ENCODE measurements around the gene ENTPD3.

Gene ENTPD3, protein sequence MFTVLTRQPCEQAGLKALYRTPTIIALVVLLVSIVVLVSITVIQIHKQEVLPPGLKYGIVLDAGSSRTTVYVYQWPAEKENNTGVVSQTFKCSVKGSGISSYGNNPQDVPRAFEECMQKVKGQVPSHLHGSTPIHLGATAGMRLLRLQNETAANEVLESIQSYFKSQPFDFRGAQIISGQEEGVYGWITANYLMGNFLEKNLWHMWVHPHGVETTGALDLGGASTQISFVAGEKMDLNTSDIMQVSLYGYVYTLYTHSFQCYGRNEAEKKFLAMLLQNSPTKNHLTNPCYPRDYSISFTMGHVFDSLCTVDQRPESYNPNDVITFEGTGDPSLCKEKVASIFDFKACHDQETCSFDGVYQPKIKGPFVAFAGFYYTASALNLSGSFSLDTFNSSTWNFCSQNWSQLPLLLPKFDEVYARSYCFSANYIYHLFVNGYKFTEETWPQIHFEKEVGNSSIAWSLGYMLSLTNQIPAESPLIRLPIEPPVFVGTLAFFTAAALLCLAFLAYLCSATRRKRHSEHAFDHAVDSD

DNA sequence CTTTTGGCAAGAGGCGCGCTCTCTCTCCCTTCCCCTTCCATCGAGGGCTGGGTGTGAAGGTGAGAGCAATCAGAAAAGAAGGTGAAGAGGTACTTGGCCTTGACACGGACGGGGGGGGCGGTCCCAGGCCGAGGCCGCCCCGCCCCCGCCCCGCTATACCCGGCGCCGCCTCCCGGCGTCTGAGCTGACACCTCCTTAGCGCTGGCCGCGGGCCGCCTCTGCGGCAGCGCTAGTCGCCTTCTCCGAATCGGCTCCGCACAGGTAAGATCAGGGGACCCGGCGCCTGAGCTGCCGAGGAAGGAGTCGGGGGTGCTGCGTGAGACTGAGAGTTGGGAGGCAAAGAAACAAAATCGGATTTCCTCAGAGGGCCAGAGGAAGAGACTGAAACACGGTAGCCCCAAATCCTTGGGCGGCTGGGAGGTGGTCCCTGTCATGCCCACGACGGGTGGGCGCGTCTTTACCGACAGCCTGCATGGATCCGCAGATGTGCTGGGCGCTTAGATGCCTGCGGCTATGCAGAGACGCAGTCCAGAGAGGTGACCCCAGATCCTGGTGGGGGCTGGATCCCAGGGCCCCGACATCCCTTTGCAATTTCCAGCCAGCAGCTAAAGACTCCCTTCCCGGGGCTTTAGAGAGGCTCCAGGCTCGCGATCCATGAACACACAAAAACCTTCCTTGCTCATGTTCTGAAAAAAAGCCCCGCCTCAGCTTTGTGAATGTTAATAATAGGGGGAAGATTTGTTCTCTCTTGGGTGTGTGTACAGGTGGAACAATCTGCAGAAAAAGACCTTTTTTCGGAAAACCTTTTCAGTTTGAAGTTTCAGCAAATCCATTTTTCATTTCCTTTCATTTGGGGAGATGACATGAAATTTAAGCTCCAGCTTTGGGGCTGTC is at the start of gene ENTPD3:
ENTPD3 (plus strand) TSS at position 184 of the 894 bp plus-strand sequence. CDS start 874 bp downstream, outside the sequence.
- DNase-seq: no peak

DNA sequence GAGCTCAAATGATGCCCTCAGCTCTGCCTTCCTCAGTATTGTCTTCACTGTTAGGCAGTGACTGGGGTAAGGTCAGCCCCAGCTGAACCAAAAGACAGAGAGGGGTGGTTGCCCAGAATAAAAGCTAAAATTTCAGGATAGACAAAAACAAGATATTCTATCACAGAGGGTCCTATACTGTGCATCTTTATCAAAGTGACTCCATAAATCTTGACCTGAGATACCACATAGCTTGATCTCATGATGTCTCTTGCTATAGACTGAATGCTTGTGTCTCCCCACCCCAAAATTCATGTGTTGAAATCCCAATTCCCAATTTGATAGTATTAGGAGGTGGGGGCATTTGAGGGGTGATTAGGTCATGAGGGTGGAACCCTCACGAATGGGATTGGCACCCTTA is 47.1 kb upstream of the ENTPD3 start:
- no peak for DNase-seq

DNA sequence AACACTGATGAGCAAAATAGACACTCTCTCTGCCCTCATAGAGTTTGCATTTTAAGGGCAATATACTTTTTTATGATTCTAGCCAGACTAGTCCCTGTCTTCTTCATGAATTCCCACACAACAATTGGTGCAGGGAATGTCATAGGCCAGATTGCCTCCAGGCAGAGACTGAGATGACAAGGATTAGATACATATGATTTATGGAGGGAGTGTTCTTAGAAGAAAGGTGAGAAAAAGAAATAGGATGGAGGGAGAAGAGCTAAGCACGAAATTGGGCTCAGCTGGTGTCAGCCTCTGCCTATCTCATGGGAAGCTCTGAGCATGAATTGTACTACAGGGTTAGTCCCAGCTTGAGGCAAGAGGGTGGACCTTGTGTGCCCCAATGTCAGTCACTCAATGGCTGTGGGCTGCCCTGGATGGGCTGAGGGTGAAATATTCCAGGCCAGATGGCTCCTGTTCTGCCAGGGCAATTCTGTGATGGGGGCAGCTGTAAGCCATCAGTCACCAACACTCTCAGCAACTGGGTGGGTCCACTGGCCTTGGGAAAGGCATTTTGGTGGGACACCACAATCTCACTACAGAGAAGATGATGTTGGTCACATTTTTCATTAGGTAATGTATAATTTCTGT is 46.3 kb upstream of the ENTPD3 start:
- DNase-seq: no peak

DNA sequence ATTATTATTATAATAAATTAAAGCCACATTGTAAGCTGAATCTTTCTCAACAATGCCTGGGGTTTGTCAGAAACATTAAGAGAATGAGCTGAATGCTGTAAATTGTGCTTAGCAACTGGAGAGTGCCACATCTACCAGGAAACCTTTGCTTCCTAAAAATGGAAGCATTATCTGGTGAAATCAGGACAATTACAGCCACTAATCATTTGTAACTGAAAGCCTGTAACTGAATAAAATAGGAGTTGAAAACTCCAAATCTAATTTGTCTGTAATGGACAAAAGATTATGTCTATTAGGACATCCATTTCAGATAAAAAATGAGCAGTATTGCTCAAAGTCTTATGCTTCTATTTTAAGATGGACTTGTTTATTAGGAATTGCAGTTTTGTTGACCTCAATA is 45.3 kb upstream of the ENTPD3 start:
- no peak for DNase-seq

DNA sequence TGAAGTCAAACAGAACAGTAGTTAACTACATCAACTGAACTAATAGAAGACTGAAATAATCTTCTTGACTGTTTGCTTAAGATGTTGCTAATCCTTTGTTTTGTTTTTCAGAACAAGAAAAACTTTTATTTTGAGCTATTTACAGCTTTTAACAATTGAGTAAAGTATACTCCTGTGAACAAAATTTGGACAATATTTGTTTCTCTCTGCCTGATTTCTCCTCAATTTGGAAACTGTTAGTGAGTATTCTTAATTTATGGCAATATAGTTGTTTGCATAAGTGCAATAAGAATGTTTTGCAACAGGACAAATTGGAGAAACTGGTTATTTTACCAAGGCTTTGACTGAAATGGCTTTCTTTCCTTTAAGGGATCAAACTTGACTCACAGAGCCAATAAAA is 36.5 kb upstream of the ENTPD3 start:
- DNase-seq: no peak

DNA sequence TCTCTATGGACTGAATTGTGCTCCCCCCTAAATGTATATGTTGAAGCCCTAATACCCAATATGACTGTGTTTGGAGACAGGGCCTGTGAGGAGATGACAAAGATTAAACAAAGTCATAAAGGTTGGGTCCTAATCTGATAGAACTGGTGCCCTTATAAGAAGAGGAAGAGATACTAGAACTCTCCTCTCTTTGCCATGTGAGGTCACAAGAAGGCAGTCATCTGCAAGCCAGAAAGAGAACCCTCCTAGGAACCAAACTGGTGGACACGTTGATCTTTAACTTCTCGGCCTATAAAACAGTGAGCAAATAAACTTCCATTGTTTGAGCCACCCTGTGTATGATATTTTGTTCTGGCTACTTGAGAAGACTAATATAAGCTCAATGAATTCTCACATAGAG is 31.6 kb upstream of the ENTPD3 start:
- no peak for DNase-seq

DNA sequence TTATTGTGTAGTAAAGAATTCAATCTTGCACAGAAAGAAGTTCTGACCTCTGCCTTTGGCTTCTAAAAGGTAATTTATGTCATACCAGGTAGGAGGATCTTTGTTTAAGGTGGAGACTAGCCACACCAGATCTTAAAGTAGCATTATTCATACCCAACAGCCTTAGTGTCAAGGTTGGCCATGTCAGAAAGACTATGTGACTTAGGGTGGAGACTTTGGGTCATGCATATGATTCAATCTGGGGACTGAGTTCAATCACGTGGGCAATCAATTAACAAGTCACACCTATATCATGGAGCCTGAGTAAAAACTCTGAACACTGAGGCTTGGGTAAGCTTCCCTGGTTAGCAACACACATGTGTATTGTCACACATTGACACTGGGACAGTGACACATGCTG is 28.5 kb upstream of the ENTPD3 start:
- no peak for DNase-seq

DNA sequence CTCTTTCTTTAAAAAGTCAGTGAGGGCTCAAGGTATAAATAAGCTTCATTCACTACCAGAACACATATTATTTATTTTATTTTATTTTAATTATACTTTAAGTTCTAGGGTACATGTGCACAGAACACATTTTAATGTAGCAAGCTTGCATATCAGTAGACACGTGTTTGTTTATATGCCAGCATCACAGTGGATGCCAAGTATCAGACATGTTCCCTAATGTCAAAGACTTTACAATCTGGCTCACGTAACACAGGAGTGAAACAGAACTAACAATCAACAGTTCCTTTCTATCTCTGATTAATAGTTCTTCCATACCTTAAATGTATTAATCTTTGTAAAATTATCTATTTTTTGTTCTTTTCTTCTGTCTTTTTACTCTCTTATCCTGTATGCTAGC is 23.3 kb upstream of the ENTPD3 start:
- DNase-seq: no peak

DNA sequence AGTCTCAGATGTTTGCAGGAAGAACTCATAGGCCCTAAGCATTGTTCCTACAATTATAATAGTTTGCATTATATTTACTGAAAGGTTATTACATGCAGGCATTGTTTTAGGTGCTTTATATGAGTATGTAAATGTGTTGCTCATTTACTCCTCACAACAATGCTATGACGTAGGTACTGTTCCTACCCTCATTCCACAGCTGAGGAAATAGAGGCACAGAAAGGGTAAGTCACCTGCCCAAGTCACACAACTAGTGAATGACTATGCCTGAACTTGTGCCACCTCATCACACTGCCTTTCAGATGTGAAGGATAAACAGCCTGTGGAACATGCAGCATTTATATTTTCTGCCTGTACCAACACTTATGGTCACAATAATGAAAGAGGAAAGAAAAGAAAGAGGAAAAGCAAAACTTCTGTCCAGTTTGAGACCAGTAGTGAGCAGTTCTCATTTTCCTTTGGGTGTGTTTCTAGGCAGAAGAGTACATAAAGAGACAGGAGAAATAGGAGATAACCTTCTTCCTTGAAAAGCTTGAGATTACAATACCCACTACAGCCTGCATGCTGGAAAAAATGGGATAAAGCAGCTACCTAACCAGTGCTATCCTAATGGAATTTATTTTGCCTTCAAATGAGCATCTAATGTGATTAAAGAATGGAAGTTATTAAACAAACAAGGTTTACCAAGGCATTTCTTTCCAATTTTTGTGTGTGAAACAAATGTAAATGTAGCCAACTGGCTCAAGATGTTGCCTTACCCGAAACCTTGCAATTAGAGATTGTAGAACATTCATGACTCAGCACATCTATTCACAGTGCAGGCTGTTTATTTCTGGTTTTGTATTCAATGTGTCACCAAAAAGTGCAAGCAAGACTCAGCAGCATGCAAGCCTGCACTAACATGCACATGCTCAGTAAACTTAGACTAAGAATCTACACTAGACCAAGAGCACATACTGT is 20.5 kb upstream of the ENTPD3 start:
- no peak for DNase-seq

DNA sequence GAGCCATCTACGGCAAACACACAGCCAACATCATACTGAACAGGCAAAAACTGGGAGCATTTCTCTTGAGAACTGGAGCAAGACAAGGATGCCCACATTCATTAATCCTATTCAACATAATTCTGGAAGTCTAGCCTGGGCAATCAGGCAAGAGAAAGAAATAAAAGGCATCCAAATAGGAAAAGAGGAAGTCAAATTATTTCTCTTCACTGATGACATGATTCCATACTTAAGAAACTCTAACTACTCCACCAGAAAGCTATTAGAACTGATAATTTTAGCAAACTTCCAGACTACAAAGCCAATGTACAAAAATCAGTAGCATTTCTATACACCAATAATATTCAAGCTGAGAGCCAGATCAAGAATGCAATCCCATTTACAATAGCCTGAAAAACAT is 17.3 kb upstream of the ENTPD3 start:
- DNase-seq: no peak

DNA sequence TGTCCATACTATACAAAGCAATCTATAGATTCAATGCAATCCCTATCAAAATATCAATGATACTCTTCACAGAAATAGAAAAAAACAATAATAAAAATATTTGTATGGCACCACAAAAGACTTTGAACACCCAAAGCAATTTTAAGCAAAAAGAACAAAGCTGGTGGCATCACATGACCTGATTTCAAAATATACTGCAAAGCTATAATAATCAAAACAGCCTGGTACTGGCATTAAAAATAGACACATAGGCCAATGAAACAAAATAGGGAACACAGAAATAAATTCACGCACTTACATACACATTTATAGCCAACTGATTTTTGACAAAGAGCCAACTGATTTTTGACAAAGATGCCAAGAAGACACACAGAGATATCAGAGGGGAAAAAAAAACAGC is 9.2 kb upstream of the ENTPD3 start:
- no peak for DNase-seq

DNA sequence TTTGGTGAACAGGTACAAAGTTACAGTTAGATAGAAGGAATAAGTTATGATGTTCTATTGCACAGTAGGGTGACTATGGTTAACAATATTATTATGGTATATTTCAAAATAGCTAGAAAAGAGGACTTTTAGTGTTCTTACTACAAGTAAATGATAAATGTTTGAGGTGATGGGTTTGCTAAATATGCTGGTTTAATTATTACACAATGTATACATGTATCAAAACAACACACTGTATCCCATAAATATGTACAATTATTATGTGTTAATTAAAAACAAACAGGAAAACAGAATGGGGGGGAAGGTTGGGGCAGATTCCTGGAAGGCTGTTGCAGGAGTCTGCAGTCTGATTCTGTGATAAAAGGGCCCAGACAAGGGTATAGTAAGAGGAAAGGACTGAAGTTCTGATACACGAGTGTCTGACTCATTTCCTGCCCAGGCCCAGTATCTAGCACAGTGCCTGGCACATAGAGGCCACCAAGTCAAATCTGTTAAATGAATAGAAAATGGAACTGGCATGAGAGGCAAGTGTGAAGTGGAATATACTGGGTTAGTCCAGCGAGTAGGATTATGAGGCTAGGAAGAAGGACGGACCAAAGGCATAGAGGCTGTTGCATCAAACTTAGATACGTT is 7.2 kb upstream of the ENTPD3 start:
- no peak for DNase-seq

DNA sequence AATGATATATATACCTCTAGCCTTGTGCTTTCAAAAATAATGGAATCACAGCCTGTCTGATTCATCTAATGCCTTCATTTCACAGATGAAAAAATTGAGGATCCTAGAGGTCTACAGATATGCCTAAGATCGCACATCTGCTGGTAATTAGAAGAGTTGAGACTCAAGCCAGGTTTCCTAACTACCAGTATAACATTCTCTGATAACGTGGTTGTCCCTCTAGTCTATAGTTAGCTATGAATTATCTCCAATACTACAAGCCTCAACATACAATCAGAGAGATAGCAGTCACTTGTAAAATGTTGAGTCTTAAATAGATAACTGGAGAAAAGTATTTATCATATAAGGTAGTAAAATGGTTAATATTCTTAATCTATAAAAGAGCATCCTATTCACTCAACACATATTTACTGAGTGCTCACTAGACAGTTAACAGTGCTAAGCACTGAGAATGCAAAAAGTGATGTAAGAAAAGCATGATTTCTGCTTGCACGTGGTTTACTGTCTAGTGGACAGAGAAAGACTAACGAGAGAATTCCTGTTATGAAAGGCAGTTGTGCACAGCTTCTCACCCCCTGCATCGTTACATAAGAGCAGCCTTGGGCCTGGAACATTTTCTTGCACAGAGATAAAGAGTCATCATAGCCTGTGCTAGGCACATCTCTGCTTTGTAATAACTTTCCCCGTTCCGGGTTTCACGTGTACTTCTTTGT is 4.9 kb upstream of the ENTPD3 start:
- DNase-seq: no peak

DNA sequence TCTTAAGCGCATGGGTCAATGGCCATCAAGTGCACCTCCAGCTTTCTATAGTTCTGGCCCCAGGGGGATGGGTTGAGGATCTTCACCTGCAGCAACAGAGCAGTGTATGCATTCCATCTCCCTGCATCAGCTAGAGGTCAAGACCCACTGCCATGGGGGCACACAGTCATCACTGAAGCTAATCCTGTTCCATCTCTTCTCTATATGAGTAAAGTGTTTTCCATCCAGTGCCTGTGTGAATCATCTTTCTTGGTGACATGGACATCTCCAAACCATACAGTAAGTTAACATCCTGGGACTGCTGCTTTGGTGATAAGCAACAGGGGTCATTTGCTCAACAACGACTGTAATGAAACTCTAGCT is 4.4 kb upstream of the ENTPD3 start:
- DNase-seq: no peak

DNA sequence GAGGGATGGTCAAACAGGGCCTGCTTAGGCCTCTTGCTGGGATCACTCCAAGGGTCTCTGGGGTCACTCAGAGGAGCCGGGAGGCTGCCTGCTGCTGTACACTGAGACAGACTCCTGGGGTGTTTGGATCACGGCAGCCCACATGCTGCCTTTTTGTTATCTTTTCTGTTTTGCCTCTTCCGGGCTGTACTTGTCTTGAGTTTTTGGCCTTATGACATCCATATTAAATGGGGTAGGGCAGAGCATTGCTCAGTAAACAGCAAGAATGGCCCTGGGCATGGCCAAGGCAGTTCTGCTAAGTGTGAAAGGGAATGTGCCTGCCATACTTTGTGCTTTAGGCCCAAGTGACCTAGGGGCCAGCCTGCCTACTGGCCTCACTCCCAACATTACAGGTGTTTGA is 771 bp upstream of the ENTPD3 start:
- no peak for DNase-seq

DNA sequence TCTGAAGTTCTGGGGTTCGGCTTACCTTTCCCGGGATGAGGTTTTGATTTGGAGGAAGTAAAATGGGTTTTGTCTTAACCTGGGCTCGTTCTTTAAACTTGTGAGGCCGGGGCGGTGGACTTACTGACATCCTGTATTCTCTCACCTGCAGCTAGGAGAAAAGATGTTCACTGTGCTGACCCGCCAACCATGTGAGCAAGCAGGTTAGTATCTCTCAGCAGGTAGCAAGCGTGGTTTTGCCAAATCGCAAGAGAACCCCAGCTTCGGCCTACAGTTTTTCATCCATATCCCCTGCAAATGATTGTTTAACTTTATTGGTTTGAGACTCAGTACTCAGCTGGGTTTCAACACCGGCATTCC is 891 bp downstream of the ENTPD3 start:
- DNase-seq: no peak

DNA sequence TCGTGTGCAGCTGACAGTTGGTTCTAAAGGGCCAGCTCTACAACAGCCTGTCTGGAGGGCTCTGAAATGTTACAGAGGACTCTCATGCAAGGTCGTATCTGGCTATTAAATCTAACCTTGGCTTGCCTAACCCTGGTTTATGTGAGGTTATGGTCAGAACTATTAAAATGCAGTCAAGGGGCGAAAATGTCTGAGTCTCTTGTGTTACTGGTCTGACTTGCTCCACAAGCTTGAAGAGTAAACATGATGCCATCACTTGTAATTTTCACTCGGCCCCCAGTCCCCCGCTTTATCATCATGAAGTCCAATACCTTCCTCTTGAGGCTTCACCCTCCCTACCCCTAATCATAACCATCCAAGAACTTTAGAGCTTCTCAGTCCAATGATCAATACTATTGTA is 9.4 kb downstream of the ENTPD3 start:
- no peak for DNase-seq

DNA sequence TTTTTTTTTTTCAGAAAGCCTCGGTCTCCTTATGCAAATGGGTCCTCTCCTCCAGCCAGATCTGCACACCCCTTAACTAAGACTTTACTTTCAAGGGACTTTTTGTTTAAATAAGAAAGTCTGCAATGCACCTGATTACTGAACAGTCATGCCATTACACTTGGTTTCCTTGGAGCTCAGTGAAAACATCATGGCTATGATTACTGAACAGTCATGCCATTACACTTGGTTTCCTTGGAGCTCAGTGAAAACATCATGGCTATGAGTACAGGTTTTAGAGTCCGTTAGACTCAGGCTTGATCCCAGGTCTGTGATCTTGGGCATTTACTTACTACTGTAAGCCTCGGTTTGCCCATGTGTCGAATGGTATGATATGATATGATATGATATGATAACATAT is 10.1 kb downstream of the ENTPD3 start:
- no peak for DNase-seq

DNA sequence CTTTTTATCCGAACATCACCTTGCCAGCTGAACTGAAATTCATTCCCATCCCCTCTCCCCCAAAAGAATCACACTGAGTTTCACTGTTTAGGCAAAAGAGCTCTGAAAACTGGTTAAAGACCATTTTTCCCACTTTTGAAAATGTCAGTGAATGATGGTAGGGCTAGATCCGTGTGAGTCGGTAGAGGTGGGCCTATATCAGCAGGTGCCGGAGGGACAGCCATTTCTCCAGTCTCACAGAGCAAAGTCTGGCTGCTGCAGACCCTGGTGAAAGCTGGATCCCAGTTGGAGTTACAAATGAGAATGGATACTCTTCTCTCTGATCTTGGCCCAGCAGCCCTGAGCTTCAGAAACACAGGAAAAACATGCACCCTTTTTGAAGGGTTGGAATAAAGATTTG is 10.9 kb downstream of the ENTPD3 start:
- DNase-seq: no peak

DNA sequence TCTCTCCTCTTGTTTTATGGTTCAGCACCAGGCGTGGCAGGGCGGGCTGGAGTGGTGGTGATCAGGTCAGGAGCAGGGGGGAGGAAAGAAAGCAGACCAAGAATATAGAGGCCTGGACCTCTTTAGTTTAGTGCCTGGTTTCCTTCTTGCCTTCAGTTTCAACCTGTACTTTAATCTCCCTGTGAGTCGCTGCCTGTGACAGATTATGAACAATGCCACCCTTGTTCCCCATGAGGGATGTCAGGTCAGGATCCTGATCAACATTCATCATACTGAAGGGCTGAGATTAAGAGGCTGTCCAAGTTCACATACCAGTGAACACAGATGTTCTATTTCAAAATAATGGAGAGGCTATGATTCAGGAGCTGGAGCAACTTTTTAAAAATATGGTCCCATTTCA is 11.4 kb downstream of the ENTPD3 start:
- no peak for DNase-seq

DNA sequence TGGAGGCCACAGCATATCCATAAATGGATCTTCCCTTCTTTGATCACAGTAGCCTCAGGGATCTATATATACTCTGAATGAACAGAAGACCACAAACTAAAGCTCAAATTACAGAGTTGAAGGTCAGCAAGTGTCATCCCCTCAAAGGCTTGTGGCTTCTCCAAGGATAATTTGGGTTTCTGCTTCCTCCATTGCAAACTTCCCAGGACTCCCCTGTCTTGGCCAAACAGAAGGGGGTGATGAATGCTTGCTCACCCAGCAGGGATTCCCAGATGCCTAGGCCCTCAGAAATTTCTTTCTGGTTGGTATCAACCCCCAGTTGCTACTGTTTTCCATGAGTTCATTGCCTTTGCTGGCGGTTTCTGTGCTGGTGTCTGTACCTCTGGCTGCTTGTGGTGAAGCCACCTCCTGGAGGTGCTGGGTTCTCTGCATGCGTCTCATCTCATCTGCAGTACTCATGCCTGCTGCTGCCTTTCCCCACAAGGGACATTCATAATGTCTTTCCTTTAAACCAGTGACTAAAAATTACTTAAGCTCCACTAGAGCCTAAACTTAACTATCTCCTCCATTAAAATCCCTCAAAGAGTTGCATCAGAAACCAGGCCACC is 17.7 kb downstream of the ENTPD3 start:
- no peak for DNase-seq
